Stimulated activated CD4-positive, alpha-beta T cell treated with anti-CD3 and anti-CD28 coated beads, Interleukin-15, amount 100 ng/mL, for 48 hours (primary cell): Measurements from ENCODE around the gene ERO1A.

Source experiments
- DNase-seq, 2 donors: peaks; one replicate each; pipeline ENCODE4 v3.0.0-alpha.2; 2020; ENCODE audit warnings: low read depth in 2 of 2

The ERO1A gene

DNA sequence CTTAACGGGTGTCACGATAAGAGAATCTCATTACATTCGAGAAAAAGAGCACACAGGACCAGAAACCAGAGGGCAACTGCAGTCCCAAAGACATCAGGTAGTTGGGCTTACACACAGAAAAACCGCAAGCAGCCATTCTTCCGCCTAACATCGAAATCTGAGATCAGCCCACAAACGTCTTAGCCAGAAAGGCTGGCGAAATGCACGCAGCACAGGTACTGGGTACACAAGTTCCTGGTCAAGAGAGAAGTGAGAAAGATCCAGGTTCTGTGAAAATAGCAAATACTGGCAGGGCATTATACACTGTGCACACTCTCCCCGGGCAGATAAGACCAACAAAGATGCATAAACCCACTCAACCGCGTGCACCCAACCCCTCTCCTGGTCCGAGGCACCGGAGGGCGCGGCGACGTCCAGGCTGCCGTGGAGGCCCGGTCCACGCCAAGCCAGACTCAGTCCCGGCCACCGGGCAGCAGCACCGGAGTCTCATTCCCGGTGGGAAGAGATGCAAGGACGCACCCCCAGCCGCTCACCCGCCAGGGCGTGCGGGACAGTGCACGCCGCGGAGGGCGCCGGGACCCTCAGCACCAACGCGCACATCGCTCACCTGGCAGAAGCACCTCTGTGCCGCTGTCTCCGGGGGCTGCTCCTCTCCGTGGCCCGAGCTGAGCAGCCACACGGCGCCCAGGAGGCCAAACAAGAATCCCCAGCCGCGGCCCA is 437 bp downstream of the ERO1A start:
- DNase-seq: peak; percentile 37 to 40

DNA sequence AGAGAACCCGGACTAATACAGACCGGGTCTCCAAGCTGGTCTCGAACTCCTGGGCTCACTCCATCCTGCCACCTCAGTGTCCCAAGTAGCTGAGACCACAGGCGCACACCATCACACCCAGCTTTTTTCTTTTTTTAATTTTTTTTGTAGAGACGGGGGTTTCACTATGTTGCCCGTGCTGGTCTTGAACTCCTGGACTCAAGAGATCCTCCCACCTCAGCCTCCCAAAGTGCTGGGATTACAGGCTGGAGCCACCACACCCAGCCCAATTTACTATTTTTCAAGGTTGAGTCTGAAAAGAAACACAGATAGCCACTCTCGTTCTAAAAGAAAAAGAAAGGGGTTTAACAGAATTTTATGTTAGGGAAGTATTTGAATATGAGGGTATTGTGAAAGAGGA is 1.8 kb downstream of the ERO1A start:
- no peak for DNase-seq

DNA sequence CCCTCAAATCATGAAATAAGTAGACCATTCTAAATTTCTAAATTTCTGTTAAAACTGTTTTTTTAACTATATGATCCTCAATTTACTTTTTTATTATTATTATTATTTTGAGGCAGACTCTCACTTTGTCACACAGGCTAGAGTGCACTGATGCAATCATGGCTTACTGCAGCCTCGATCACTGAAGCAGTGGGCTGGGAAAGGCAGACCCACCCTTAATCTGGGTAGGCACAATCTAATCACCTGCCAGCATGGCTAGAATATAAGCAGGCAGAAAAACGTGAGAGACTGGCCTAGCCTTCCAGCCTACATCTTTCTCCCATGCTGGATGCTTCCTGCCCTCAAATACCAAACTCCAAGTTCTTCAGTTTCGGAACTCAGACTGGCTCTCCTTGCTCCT is 2.3 kb downstream of the ERO1A start:
- no peak for DNase-seq

DNA sequence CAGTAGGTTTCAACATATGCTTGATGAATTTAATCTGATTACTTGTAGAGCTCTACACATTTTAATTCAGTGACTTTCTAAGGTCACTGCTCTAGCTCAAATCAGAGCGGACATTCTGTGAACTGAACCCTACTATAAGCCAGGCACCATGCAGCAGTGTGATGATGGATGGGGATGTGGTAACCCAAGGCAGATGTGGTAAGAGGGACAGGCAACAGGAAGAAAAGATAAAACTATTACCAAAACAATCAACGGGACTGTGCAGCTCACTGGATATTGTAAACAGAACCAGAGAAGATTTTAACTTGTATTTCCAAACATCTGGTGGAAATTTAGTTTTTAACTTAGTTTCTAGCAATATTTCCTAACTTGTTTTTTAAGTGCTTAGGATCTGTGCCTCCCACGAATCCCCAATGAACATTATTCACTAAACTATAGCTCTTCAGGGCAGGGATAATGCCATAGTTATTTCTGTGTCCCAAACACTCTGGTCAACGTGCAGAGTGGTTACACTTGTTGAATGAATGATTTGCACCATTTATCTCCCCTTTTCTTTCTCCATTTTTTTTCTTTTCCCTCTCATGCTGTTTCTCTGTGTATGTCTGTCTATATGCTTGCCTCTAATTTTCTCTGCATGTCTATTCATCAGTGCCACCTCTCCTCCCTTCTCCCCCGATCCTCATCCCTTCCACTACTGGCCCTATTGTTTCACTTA is 3.0 kb downstream of the ERO1A start:
- DNase-seq: no peak

DNA sequence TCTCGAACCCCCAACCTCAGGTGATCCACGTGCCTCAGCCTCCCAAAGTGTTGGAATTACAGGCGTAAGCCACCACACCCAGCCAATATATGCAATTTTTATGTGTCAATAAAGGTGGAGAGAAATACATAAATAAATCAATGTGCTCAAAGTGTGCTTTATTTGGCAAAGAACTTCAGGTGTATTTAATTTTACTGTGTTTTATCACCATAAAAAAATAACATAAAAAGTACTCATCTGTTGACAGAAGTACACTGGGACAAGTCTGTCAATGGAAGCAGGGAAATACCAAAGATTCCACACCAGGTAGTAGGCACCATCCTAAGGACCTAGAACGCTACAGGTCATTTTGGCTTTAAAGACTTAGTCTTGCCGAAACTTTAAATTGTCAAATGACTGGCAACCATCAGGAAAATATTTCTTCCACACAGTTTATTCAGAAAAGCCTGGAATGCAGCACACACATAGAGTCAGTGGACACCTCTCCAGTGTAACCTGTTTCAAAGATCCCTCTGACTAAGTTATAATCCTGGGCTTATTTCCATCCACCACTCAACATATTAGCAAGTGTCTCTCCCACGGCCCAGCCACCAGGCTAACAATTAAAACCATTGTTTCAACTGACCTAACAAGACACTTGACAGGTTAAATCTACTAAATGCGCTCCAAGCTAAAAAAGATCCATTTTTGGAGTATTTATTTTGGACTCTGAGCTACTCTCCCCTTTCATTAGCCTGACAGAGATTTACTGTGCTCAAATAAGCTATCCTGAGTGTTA is 4.2 kb downstream of the ERO1A start:
- no peak for DNase-seq

DNA sequence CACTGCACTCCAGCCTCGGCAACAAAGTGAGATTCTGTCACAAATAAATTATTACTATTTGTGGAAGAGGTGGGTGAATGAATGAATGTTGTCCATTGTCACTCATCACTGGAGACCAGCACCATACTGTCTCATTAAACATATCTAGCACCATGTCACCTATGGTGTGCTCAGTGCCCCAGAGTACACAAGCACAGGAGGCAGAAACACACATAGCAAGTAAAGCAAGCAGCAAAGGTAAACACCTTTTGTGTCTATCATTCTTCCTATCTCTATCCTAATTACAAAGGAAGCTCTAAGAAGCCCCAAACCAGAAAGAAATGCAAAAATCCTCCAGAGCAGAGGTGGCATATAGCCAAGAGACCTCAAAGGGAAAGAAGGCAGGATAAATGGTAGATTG is 9.2 kb downstream of the ERO1A start:
- DNase-seq: no peak

DNA sequence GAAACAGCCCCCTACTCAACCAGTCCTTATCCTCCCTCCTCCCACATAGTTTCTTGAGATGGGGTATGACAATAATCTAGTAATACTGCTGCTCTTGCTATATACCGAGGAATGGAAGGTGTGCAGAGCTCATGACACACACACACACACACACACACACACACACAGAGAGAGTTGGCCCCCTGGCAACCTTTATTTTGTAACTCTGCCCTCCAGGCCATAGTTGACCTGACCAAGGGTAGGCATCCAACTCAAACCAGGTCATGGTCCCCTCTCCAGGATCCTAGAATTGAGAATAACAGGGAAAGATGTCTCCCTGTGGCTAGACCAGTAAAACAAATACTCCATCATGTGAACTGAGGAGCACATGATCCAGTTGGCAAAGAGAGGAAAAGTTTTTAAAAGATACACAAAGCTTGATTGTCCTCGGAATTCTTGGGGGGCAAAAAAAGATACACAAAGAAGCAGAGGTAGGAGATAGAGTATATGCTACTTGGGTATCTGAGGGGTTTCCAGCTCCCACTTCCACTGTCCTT is 11.3 kb downstream of the ERO1A start:
- DNase-seq: no peak

DNA sequence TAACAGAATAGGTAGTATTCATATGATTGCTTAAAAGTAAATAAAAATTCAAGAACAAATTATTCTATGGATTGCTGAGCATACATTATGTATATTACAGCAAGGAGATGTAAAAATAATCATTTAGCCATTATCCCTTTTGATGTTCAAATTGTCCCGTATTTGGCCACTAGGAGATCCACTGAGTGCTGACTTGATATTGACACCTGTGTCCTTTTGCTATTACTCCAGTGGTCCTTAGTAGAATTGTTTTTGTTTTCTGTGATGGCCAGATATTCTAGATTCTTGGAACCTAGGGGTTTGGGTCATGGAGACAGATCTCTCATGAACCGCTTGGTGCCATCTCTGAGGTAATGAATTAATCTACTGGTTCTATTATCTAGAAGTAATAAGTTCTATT is 16.8 kb downstream of the ERO1A start:
- DNase-seq: no peak

DNA sequence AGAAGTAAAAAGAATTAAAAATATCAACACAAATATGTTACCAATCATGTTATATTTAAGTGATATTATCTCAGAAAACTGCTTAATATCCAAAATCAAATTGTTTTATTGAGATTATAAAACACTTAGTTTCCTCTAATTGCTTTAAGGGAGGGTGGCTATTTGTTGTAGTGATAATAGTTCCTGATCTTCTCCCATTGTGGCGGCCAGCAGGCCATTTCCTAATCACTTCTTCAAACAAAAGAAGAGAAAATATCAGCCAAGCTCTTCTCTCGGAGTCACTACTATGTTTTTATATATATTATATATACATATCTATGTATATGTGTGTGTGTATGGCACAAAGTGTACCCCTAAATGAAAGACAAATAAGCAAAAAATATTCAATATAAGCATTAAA is 31.5 kb downstream of the ERO1A start:
- no peak for DNase-seq

DNA sequence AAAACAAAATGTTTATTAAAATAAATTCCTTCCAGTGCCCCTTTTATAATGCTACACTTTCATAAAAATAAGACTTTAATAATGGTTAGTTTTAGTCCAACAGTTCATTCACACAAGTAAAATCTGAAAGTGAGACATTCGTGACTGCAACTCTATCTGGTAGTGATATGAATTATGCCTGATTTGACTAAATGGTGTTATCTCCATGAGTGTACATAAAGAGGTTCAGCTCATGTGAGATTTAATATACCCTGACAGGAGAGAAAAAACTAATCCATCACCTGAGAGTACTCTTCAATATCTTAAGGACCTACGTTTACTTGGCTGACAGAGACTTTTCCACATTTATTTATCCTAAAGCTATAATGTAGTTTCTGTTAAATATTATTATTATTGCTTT is 34.0 kb downstream of the ERO1A start:
- no peak for DNase-seq

DNA sequence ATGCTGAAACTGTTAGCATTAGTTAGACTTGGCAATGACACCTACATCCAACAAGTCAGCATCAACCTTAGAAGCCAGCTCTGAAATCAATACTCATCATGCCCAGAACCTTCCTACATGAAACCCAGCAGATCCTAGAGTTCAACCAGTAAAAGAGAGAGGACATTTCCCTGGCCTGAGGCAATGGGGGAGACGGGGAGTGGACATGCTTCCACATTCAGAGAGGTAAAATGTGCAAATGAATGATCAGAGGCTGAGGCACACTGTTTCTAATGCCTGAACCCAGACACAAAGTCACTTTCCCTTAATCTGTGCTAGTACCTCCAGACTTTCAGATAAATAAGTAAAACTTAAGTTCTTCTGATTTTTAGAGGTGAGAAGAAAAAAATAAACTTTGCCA is 34.5 kb downstream of the ERO1A start:
- no peak for DNase-seq

DNA sequence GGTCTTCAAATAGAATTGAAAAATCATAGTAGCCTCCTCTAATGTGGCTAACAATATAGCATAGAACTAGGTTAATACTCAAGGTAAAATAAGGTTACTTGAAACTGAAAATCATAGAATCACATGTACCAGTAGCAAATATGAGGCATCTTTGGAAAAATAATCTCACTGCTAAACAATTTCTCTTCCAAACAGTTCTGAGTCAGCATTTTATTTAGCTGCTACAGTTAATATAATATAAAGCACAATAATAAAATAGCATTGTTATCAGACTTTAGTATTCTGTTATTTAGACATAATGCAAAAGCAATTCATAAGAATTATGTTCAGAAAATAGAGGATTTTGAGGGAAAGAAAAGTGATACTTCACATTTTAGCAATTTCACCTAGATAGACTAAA is 35.0 kb downstream of the ERO1A start:
- no peak for DNase-seq

DNA sequence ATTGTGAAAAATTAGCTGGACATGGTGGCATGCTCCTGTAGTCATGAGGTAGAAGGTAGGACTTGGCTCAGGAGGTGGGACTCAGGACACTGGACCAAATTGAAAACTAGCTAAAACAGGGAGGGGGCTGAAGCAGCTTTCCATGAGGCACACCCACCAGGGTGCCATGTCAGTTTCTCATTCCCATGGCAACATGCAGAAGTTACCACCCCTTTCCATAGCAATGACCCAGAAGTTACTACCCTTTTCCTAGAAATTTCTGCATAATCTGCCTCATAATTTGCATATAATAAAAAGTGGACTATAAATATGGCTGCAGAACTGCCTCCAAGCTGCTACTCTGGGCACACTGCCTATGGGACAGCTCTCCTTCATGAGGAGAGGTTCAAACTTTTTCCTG is 38.5 kb downstream of the ERO1A start:
- no peak for DNase-seq

DNA sequence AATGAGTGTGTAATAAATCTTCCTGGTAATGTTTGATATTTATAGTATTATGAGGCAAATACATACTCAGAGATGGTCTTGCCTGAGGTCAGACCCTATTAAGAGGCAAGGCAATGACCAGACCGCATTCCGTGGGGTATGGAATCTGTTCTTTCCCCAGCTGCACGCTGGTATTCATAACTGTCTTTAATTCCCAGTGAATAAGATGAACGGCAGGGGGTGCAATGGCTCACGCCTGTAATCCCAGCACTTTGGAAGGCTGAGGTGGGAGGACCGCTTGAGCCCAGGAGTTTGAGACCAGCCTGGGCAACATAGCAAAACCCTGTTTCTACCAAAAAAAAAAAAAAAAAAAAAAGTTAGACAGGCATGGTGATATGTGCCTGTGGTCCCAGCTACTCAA is 44.6 kb downstream of the ERO1A start:
- DNase-seq: no peak

DNA sequence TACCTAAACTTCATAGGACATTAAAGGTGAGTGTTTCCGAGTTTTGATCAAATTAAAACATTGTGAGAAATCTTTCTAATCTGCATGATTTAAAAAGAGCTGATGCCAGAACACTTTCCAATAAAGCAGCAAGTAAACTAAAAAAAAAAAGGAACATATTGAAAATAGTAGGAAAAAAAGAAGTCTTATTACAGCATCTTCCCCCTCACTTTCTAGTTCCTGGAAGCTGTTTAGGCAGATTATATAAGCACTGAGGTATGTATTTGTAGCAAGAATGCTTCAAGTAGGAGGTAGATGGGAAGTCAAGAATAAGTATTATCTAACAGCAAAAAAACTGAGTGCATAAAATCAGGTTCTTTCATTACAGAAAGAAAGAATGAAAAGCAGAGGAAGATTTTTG is 45.8 kb downstream of the ERO1A start:
- DNase-seq: no peak

DNA sequence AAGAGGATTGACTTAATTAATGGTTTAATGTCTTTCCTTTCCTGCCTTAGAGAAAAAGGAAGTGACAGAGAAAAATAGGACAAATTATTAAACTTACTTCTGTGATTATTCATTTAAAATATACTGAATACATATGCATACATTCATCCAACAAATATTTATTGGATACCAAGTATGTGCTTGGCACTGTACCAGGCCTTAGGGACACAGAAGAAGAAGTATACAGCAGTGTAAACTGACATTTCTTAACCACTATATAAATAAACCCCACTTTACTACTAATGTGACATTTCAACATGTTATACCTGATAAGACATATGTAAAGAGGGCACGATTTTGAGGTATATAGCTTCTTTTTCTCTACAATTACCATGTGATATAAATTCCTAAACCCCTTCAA is 53.6 kb downstream of the ERO1A start:
- DNase-seq: no peak

DNA sequence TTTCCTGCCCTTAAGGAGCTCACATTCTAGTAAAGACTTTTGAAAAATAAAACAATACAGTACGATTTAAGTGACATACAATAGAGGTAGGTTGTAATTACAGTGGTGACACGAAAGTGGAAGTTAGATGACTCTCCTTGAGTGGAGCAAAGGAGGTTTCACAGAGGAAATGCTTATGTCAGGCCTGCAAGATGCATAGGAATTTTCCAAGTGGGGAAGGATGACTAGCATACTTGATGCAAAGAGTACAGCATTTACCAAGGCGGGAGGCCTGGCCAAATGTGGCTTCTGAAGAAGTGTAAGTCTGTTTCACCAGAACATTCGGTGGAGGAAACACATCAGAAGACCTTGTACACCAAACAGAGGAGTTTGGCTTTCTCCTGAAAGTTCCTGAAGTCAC is 55.2 kb downstream of the ERO1A start:
- peak; percentile 3 to 13 for DNase-seq

DNA sequence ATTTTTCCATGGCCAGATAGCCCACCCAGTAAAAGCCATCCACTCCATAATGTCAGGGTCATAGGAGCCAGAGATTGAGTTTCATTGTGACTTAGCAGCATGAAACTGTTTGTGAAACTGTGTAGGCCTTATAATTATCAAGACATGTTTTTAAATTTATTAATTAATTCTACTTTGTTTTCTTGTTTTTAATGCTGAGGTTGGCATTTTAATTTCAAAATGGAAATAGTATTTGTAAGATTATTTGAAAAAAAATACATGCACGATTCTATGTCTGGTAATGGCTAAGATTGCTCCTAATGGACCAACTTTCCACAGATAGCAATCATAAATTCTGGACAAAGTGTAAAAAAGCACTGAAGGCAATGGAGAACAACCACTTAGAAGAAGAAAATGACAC is 75.7 kb downstream of the ERO1A start:
- DNase-seq: no peak

DNA sequence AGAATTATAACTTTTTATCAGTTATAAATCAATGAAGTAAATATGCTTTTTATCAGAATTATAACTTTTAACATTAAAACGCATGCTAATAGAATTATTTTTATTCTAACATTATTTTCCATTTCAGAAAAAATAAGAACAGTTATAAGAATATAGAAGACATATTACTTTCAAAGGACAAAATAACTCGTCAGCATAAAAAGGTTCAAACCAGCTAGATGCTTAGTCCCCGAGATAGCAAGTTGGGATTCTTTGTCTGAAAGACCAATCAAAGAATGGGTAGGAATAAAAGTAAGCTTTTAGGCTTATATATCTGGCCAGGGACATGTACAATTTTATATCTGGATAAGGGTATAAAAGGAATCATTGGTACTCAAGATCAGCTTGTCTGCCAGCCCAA is 76.8 kb downstream of the ERO1A start:
- no peak for DNase-seq

DNA sequence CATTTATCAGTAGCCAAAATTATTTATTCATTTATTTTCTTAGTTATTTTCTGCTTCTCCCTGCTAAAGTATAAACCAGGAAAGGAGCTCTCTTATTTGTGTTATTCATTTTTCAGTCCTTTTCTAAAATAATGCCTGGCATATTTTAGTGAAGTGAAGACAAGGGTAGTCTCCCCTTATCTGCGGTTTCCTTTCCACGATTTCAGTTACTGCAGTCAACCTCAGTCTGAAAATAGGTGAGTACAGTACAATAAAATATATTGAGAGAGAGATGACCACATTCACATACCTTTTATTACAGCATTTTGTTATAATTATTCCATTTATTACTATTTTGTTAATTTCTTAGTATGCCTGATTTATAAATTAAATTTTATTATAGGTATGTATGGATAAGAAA is 85.2 kb downstream of the ERO1A start:
- no peak for DNase-seq

DNA sequence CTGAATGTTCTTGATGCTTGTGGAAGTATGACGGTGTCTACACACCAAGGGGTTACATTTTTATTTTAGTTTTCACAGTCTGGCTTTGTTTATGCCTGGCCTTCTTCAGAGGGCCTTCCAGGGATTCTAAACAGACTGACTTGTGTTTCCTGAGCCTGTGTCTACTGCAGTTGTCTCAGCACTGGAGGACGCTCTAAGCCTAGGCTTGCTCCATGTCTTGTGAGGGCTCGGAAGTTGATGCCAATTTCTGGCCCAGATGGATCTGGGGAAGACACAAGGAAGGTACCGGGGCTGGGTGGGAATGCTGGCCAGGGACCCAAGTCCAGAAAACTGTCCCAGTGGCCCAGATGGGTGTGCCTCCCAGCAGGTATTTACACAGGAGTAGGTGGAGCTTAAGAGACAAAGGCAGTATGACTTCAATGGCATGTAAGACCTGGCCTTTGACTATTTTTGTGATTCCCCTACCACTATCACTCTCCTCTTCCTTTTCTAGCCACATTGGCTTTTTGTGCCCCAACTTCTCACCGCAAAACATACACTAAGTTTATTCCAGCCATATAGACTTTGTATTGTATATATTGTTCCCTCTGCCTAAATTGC is 85.8 kb downstream of the ERO1A start:
- no peak for DNase-seq

DNA sequence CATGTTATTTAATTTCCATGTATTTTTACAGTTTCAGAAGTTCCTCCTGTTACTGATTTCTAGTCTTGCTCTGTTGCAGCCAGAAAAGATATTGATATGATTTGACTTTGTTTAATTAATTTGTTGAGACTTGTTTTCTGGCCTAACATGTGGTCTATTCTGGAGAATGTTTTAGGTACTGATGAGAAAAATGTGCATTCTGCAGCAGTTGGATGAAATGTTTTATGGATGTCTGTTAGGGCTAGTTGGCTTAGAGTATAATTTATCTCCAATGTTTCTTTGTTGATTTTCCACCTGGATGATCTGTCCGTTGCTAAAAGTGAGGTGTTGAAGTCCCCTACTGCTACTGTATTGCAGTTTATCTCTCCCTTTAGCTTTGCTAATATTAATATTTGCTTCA is 88.3 kb downstream of the ERO1A start:
- no peak for DNase-seq
